Osteoblast (primary cell): ENCODE data around the gene FCER2. TPM values are rescaled to one million over a fixed set of nuclear protein-coding genes. Genes with fewer than 3 reads are reported as not detected.
A peak's percentile ranks its signal among the peaks of the same experiment; 100 is the strongest.
"Not testable (repeated sequence)": the region's sequence is repeated elsewhere in the genome, so short reads cannot be mapped to it uniquely, and the experiment has no call there.

Experiments
- DNase-seq: peaks from one replicate; pipeline ENCODE4 v3.0.0; 2011; ENCODE audit warnings: low spot score, mixed read lengths; ENCODE audit not compliant: insufficient read length; ENCODE audit errors: missing footprints
- H2AFZ ChIP-seq: 2 replicates; pipeline ENCODE4 v1.6.0; 2011; ENCODE audit warnings: mild to moderate bottlenecking, low read length
- H3K27ac ChIP-seq: 2 replicates; pipeline ENCODE4 v1.5.1; 2011; ENCODE audit warnings: mild to moderate bottlenecking, low read depth, low read length, moderate library complexity
- H3K27me3 ChIP-seq: 2 replicates; pipeline ENCODE4 v1.6.0; 2012; ENCODE audit warnings: mild to moderate bottlenecking, control low read depth, inconsistent platforms, low read length, moderate library complexity; ENCODE audit not compliant: insufficient read depth
- H3K36me3 ChIP-seq: 2 replicates; pipeline ENCODE4 v1.5.1; 2011; ENCODE audit warnings: mild to moderate bottlenecking, low read length, control low read depth, moderate library complexity; ENCODE audit not compliant: insufficient read depth
- H3K4me1 ChIP-seq: 2 replicates; pipeline ENCODE4 v1.5.1; 2011; ENCODE audit warnings: mild to moderate bottlenecking, low read length, control low read depth, moderate library complexity; ENCODE audit not compliant: insufficient read depth
- H3K4me2 ChIP-seq: 2 replicates; pipeline ENCODE4 v1.6.0; 2011; ENCODE audit warnings: mild to moderate bottlenecking, low read length; ENCODE audit not compliant: insufficient read depth
- H3K4me3 ChIP-seq: fragments of 200-600 bp; sonication (generic); 3 replicates; pipeline ENCODE4 v1.5.1; 2012; ENCODE audit warnings: mild to moderate bottlenecking, low read length, inconsistent platforms; ENCODE audit not compliant: insufficient read depth
- H3K79me2 ChIP-seq: 2 replicates; pipeline ENCODE4 v1.6.0; 2012; ENCODE audit warnings: mild to moderate bottlenecking, low read length, control low read depth, inconsistent platforms; ENCODE audit not compliant: insufficient read depth
- H3K9me3 ChIP-seq: 2 replicates; pipeline ENCODE4 v1.5.1; 2011; ENCODE audit warnings: low read depth, low read length, control low read depth
- H4K20me1 ChIP-seq: 2 replicates; pipeline ENCODE4 v1.6.0; 2012; ENCODE audit warnings: mild to moderate bottlenecking, low read length, control low read depth; ENCODE audit not compliant: insufficient read depth
- total RNA-seq: library from RNA; depleted of rRNA; stranded (reverse); fragments of >200 nt; gene quantifications from 2 replicates; pipeline ENCODE4 v1.2.3, GENCODE V29; 2012
- TF ChIP-seq, protein P1 (sequence below): IDR thresholded peaks from 2 replicates; pipeline ENCODE4 v1.5.1; 2011; ENCODE audit warnings: mild to moderate bottlenecking, low read depth, low read length, moderate library complexity; ENCODE audit errors: extremely low read depth

FCER2 gene
- total RNA-seq, 1 donor: not detected

GRCh38 chr19:7746903-7747884 is 45.3 kb upstream of the FCER2 start, which contains the start of gene CD209:
Gene CD209 (minus strand): TSS chr19:7747534. CDS start chr19:7747511, 23 bp downstream.
- Histone ChIP-seq H3K79me2 (no peaks in the 10 kb centered on the region), H4K20me1 (no peaks in the 10 kb centered on the region), H3K27me3 (peaks cover 3% of the 10 kb centered on the region), H3K27ac (no peak within 1 kb of the TSS), H3K9me3 (no peaks in the 10 kb centered on the region), H3K36me3 (no peaks in the 10 kb centered on the region), H2AFZ (no peak within 1 kb of the TSS), H3K4me1 (no peaks in the 10 kb centered on the region), H3K4me3 (no peak within 1 kb of the TSS), H3K4me2 (no peak within 1 kb of the TSS)
- TF ChIP-seq, protein P1, sequence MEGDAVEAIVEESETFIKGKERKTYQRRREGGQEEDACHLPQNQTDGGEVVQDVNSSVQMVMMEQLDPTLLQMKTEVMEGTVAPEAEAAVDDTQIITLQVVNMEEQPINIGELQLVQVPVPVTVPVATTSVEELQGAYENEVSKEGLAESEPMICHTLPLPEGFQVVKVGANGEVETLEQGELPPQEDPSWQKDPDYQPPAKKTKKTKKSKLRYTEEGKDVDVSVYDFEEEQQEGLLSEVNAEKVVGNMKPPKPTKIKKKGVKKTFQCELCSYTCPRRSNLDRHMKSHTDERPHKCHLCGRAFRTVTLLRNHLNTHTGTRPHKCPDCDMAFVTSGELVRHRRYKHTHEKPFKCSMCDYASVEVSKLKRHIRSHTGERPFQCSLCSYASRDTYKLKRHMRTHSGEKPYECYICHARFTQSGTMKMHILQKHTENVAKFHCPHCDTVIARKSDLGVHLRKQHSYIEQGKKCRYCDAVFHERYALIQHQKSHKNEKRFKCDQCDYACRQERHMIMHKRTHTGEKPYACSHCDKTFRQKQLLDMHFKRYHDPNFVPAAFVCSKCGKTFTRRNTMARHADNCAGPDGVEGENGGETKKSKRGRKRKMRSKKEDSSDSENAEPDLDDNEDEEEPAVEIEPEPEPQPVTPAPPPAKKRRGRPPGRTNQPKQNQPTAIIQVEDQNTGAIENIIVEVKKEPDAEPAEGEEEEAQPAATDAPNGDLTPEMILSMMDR: no peak
- DNase-seq: no peak

DNA sequence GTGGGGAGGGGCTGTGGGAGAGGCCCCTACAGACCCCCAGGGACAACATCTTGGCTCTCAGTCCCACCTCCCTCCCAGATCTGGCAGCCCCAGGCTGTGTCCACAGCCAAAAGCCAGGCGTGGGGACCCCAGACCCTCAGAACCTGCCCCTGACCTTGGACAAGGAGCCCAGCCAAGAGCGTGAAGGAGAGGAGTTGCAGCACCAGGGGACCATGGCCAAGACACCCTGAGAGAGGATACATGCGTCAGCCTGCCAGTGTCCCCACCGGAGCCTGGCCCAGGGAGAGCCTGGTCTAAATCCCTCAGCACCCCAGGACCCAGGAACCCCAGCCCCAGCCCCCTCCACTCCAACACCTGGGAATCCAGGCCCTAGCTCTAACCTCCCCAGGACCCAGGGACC is 44.4 kb upstream of the FCER2 start:
- not testable (repeated sequence) for H3K9me3 ChIP-seq, H4K20me1 ChIP-seq, H3K36me3 ChIP-seq, H3K27ac ChIP-seq, DNase-seq, H3K79me2 ChIP-seq, H3K4me1 ChIP-seq, H3K4me2 ChIP-seq, H3K4me3 ChIP-seq, H2AFZ ChIP-seq, H3K27me3 ChIP-seq

DNA sequence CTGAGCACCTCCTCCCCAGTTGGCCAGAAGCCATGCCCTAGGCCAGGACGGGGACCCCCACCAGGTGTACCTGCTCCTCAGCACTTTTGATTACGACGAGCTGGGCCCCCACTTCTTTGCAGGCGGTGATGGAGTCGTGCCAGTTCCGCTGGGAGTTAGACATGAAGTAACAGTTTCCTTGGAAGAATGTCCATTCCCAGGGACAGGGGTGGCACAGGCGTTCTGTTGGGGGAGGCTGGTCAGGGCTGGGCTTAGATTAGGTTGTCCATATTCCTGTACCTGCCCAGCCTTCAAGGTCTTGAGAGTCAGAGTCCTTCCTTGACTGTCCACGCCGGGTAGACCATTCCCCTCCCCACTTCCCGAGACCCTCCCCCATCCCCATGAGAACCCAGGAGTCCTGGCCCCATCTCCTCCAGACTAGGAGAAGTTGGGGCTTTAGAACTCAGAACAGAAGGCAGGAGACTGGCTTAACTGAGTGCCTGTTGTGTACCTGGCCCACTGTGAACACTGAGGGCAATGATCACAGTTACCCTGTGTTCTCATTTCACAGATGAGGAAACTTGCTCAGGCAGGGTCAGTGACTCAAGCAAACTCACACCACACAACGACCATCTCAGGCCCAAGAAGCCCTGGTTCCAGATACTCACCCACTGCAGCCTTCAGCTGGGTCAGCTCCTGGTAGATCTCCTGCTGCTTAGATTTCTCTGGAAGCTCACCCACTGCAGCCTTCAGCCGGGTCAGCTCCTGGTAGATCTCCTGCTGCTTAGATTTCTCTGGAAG is 43.1 kb upstream of the FCER2 start:
- no peak overlapping the region for H3K27ac ChIP-seq
- no peak overlapping the region for H3K4me3 ChIP-seq
- peak; percentile 46 for DNase-seq
- TF ChIP-seq, protein P1: no peak
- H3K4me2 ChIP-seq: no peak overlapping the region
- no peaks in the 10 kb centered on the region for H3K9me3 ChIP-seq
- no peaks in the 10 kb centered on the region for H3K79me2 ChIP-seq
- H3K4me1 ChIP-seq: no peaks in the 10 kb centered on the region
- H4K20me1 ChIP-seq: no peaks in the 10 kb centered on the region
- no peak overlapping the region for H2AFZ ChIP-seq
- H3K36me3 ChIP-seq: no peaks in the 10 kb centered on the region
- H3K27me3 ChIP-seq: no peaks in the 10 kb centered on the region

DNA sequence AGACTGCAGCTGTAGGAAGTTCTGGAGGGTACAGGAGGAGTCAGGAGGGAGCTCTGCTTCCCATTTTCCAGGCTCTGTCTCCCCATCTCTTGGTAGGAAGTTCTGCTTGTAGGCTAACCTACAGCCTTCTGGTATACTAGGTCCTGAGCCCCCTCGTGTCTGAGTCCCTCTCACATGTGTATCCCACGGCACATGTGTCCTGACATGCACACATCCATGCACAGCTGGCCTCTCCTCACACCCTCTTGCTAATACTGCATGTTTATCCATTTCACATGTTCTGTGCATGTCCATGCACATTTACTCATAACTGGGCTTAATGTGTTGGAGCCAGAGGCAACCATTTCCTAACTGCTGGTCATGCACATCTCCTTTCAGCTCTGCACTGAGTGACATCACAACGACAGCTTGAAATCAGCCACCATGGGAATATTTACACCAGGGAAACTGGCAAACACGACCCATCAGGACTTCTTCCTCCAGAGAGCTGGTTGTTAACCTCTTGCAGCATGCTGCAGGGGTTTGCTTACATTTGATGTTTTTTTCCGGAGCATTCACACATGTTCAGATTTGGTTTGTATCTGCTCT is 42.4 kb upstream of the FCER2 start:
- Histone ChIP-seq H3K27me3 (no peaks in the 10 kb centered on the region), H3K4me1 (no peaks in the 10 kb centered on the region), H3K27ac (no peak overlapping the region), H3K36me3 (no peaks in the 10 kb centered on the region), H3K79me2 (no peaks in the 10 kb centered on the region), H3K9me3 (no peaks in the 10 kb centered on the region), H2AFZ (no peak overlapping the region), H3K4me2 (no peak overlapping the region), H3K4me3 (no peak overlapping the region), H4K20me1 (no peaks in the 10 kb centered on the region)
- DNase-seq: peak; percentile 48
- TF ChIP-seq, protein P1: no peak
